Measurements from ENCODE around the gene TRIM65. TPM values are rescaled to one million over a fixed set of nuclear protein-coding genes. Genes with fewer than 3 reads are reported as not detected.

Gene TRIM65
- total and polyA plus RNA-seq, 2 of the 13 experiments (the other 11 are each of a cell fraction or from before 2014, with no cell fraction given): 10.3 to 22.4 TPM

DNA sequence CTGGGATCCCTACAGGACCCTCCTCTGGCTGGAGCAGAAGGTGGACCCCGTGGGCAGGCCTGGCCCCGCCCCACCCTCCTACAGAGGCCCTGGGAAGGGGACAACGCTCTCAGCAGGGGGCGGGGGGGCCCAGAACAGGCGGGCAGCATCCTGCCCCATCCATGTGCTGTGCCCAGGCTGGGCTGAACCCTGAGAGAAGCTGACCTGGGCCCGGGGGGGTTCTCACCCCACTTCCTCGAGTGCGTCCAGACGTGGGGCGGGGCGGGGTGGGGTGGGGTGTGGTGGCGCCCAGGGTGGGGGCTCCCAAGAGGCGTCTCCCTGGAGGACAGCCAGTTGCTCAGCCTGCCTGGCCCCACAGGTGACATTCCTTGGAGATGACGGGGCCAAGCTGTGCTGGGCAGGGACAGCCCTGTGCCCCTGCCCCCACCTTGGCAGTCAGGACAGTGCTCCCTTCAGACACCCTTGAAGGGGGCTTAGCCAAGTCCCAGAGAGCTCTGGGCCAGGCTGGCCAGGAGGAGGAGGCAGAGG, 52.2 kb downstream of the TRIM65 start (continued):
- TF ChIP-seq, protein P1, sequence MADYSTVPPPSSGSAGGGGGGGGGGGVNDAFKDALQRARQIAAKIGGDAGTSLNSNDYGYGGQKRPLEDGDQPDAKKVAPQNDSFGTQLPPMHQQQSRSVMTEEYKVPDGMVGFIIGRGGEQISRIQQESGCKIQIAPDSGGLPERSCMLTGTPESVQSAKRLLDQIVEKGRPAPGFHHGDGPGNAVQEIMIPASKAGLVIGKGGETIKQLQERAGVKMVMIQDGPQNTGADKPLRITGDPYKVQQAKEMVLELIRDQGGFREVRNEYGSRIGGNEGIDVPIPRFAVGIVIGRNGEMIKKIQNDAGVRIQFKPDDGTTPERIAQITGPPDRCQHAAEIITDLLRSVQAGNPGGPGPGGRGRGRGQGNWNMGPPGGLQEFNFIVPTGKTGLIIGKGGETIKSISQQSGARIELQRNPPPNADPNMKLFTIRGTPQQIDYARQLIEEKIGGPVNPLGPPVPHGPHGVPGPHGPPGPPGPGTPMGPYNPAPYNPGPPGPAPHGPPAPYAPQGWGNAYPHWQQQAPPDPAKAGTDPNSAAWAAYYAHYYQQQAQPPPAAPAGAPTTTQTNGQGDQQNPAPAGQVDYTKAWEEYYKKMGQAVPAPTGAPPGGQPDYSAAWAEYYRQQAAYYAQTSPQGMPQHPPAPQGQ (CRISPR knock-in tag; IDR thresholded peaks at IDR 0.05; ENCODE audit: borderline replicate concordance): no peak
- TF ChIP-seq SMAD1 (CRISPR knock-in tag; IDR thresholded peaks at IDR 0.05; ENCODE audit: borderline replicate concordance, low read depth) (0 out of 2 replicates have a peak, but pooled peaks have one; percentile 9), ZSCAN22 (CRISPR knock-in tag; IDR thresholded peaks at IDR 0.05) (no peak), MEIS2 (CRISPR knock-in tag; IDR thresholded peaks at IDR 0.05) (0 out of 2 replicates have a peak, but pooled peaks have one; percentile 15), ATF7 (IDR thresholded peaks at IDR 0.05) (no peak), ATF7 (CRISPR knock-in tag; IDR thresholded peaks at IDR 0.05) (peak; percentile 16), MED8 (CRISPR knock-in tag; IDR thresholded peaks at IDR 0.05; ENCODE audit: insufficient replicate concordance) (peak; percentile 48), FOSL2 (CRISPR knock-in tag; IDR thresholded peaks at IDR 0.05) (peak; percentile 91), PAX8 (CRISPR knock-in tag; IDR thresholded peaks at IDR 0.05; ENCODE audit: borderline replicate concordance) (no peak), EP300 (IDR thresholded peaks at IDR 0.05; ENCODE audit: low read depth in 2 of 2, low read length in 2 of 2) (no peak), EP300 (CRISPR knock-in tag; IDR thresholded peaks at IDR 0.05; ENCODE audit: borderline replicate concordance) (0 out of 2 replicates have a peak, but pooled peaks have one; percentile 3), ZSCAN31 (CRISPR knock-in tag; IDR thresholded peaks at IDR 0.05; ENCODE audit: low read depth) (0 out of 2 replicates have a peak, but pooled peaks have one; percentile 9), HMG20B (CRISPR knock-in tag; conservative IDR thresholded peaks at IDR 0.05) (0 out of 2 replicates have a peak, but pooled peaks have one; percentile 4), ZIK1 (CRISPR knock-in tag; IDR thresholded peaks at IDR 0.05; ENCODE audit: borderline replicate concordance, low read depth) (peak; percentile 76), PPARG (CRISPR knock-in tag; conservative IDR thresholded peaks at IDR 0.05) (0 out of 2 replicates have a peak, but pooled peaks have one; percentile 7)
- TF ChIP-seq, protein P2, sequence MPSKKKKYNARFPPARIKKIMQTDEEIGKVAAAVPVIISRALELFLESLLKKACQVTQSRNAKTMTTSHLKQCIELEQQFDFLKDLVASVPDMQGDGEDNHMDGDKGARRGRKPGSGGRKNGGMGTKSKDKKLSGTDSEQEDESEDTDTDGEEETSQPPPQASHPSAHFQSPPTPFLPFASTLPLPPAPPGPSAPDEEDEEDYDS (CRISPR knock-in tag; IDR thresholded peaks at IDR 0.05): peak; percentile 7; the same call in 1 of the 2 replicates
- TF ChIP-seq, protein P3, sequence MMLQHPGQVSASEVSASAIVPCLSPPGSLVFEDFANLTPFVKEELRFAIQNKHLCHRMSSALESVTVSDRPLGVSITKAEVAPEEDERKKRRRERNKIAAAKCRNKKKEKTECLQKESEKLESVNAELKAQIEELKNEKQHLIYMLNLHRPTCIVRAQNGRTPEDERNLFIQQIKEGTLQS (CRISPR knock-in tag; IDR thresholded peaks at IDR 0.05): peak; percentile 63; the same call in 1 of the 2 replicates
- TF ChIP-seq, protein P4, sequence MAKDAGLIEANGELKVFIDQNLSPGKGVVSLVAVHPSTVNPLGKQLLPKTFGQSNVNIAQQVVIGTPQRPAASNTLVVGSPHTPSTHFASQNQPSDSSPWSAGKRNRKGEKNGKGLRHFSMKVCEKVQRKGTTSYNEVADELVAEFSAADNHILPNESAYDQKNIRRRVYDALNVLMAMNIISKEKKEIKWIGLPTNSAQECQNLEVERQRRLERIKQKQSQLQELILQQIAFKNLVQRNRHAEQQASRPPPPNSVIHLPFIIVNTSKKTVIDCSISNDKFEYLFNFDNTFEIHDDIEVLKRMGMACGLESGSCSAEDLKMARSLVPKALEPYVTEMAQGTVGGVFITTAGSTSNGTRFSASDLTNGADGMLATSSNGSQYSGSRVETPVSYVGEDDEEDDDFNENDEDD (CRISPR knock-in tag; IDR thresholded peaks at IDR 0.05; ENCODE audit: borderline replicate concordance): 0 out of 2 replicates have a peak, but pooled peaks have one; percentile 11
- TF ChIP-seq, protein P5, sequence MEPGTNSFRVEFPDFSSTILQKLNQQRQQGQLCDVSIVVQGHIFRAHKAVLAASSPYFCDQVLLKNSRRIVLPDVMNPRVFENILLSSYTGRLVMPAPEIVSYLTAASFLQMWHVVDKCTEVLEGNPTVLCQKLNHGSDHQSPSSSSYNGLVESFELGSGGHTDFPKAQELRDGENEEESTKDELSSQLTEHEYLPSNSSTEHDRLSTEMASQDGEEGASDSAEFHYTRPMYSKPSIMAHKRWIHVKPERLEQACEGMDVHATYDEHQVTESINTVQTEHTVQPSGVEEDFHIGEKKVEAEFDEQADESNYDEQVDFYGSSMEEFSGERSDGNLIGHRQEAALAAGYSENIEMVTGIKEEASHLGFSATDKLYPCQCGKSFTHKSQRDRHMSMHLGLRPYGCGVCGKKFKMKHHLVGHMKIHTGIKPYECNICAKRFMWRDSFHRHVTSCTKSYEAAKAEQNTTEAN (CRISPR knock-in tag; conservative IDR thresholded peaks at IDR 0.05): no peak
- TF ChIP-seq, protein P6, sequence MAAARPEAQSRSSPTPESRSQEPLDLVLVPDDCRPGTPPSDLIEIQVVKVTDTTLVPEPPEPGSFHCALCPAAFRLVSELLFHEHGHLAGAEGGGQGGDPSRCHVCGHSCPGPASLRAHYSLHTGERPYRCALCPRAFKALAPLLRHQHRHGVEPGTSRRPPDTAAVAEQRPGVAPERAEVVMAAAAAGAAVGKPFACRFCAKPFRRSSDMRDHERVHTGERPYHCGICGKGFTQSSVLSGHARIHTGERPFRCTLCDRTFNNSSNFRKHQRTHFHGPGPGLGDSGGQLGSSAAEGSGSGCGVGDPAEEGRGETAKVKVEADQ (CRISPR knock-in tag; IDR thresholded peaks at IDR 0.05; ENCODE audit: borderline replicate concordance): no peak
- TF ChIP-seq, protein P7, sequence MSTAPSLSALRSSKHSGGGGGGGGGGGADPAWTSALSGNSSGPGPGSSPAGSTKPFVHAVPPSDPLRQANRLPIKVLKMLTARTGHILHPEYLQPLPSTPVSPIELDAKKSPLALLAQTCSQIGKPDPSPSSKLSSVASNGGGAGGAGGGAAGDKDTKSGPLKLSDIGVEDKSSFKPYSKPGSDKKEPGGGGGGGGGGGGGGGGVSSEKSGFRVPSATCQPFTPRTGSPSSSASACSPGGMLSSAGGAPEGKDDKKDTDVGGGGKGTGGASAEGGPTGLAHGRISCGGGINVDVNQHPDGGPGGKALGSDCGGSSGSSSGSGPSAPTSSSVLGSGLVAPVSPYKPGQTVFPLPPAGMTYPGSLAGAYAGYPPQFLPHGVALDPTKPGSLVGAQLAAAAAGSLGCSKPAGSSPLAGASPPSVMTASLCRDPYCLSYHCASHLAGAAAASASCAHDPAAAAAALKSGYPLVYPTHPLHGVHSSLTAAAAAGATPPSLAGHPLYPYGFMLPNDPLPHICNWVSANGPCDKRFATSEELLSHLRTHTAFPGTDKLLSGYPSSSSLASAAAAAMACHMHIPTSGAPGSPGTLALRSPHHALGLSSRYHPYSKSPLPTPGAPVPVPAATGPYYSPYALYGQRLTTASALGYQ (CRISPR knock-in tag; IDR thresholded peaks at IDR 0.05): peak; percentile 34; the same call in 1 of the 2 replicates

Measured in HepG2 (cell line).